Mesendoderm (in vitro differentiated cells): ENCODE results near the gene HSD17B11.
A peak's percentile ranks its signal among the peaks of the same experiment; 100 is the strongest.

Experiments
- DNase-seq: peaks from one replicate; pipeline ENCODE4 v3.0.0; 2013
- H2AK5ac ChIP-seq: 2 replicates; pipeline ENCODE4 v1.6.1; 2013; ENCODE audit warnings: low read length, inconsistent platforms
- H2BK120ac ChIP-seq: 2 replicates; pipeline ENCODE4 v1.6.1; 2013; ENCODE audit warnings: low read depth, mild to moderate bottlenecking, low read length, moderate library complexity, mixed read lengths
- H2BK15ac ChIP-seq: replicated peaks from 2 replicates; pipeline ENCODE4 v1.6.1; 2013; ENCODE audit warnings: low read depth, mild to moderate bottlenecking, moderate library complexity
- H2BK5ac ChIP-seq: 2 replicates; pipeline ENCODE4 v1.6.1; 2013; ENCODE audit warnings: low read length, inconsistent platforms
- H3K18ac ChIP-seq: 2 replicates; pipeline ENCODE4 v1.6.1; 2013; ENCODE audit warnings: mild to moderate bottlenecking, low read length, mixed read lengths
- H3K23ac ChIP-seq: one replicate; pipeline ENCODE4 v1.6.1; 2013; ENCODE audit warnings: low read length
- H3K27ac ChIP-seq: 2 replicates; pipeline ENCODE4 v1.5.1; 2013; ENCODE audit warnings: low read depth, mild to moderate bottlenecking, inconsistent platforms, low read length, moderate library complexity
- H3K27me3 ChIP-seq: 2 replicates; pipeline ENCODE4 v1.6.1; 2013; ENCODE audit warnings: low read length, control low read depth, mild to moderate bottlenecking, inconsistent platforms; ENCODE audit not compliant: insufficient read depth, poor library complexity
- H3K36me3 ChIP-seq: 2 replicates; pipeline ENCODE4 v1.6.1; 2013; ENCODE audit warnings: low read length, inconsistent platforms; ENCODE audit not compliant: control insufficient read depth, insufficient read depth
- H3K4ac ChIP-seq: one replicate; pipeline ENCODE4 v1.6.1; 2013; ENCODE audit warnings: low read depth, mild to moderate bottlenecking, low read length, moderate library complexity
- H3K4me1 ChIP-seq: 2 replicates; pipeline ENCODE4 v1.6.1; 2013; ENCODE audit warnings: low read depth, low read length, inconsistent platforms; ENCODE audit not compliant: control insufficient read depth
- H3K4me2 ChIP-seq: 2 replicates; pipeline ENCODE4 v1.6.1; 2013; ENCODE audit warnings: low read length
- H3K4me3 ChIP-seq: 2 replicates; pipeline ENCODE4 v1.5.1; 2013; ENCODE audit warnings: mild to moderate bottlenecking, low read length
- H3K56ac ChIP-seq: one replicate; pipeline ENCODE4 v1.6.1; 2013; ENCODE audit warnings: low read length
- H3K79me1 ChIP-seq: 2 replicates; pipeline ENCODE4 v1.6.1; 2013; ENCODE audit warnings: low read length, inconsistent platforms
- H3K79me2 ChIP-seq: 2 replicates; pipeline ENCODE4 v1.6.1; 2013; ENCODE audit warnings: mild to moderate bottlenecking, low read length; ENCODE audit not compliant: control insufficient read depth, insufficient read depth
- H3K9ac ChIP-seq: 2 replicates; pipeline ENCODE4 v1.6.1; 2013; ENCODE audit warnings: low read length, inconsistent platforms
- H4K5ac ChIP-seq: one replicate; pipeline ENCODE4 v1.6.1; 2013; ENCODE audit warnings: low read length
- H4K8ac ChIP-seq: one replicate; pipeline ENCODE4 v1.6.1; 2013; ENCODE audit warnings: low read depth, mild to moderate bottlenecking, control low read depth, low read length, moderate library complexity
- WGBS: extraction: QIAGEN DNeasy Blood & Tissue Kit; methylation state at CpG from one replicate; pipeline ENCODE4 v1.1.7; 2013; ENCODE audit warnings: low lambda C conversion rate, missing lambda C conversion rate; ENCODE audit not compliant: insufficient coverage; ENCODE audit errors: extremely low coverage; 5-methylcytosine and 5-hydroxymethylcytosine counted together

The HSD17B11 gene

GRCh38 chr4:87363552-87363951 is 27.4 kb downstream of the HSD17B11 start:
- no peak overlapping the region for H4K5ac ChIP-seq
- H2AK5ac ChIP-seq, result no peak overlapping the region
- no peak overlapping the region for H2BK15ac ChIP-seq
- H3K4me1 ChIP-seq, result no peaks in the 10 kb centered on the region
- no peaks in the 10 kb centered on the region for H3K27me3 ChIP-seq
- WGBS, result no CpG with 5 or more reads among the region's 2 CpGs
- H2BK120ac ChIP-seq, result no peak overlapping the region
- H3K36me3 ChIP-seq, result no peaks in the 10 kb centered on the region
- no peak overlapping the region for H3K9ac ChIP-seq
- H3K4me2 ChIP-seq, result no peak overlapping the region
- no peak overlapping the region for H3K27ac ChIP-seq
- no peak overlapping the region for H2BK5ac ChIP-seq
- DNase-seq, result no peak
- H3K79me2 ChIP-seq, result no peaks in the 10 kb centered on the region
- no peak overlapping the region for H3K4me3 ChIP-seq
- H3K4ac ChIP-seq, result no peak overlapping the region
- H4K8ac ChIP-seq, result no peak overlapping the region
- H3K23ac ChIP-seq, result no peak overlapping the region
- no peak overlapping the region for H3K18ac ChIP-seq
- H3K56ac ChIP-seq, result no peak overlapping the region
- H3K79me1 ChIP-seq, result no peaks in the 10 kb centered on the region

DNA sequence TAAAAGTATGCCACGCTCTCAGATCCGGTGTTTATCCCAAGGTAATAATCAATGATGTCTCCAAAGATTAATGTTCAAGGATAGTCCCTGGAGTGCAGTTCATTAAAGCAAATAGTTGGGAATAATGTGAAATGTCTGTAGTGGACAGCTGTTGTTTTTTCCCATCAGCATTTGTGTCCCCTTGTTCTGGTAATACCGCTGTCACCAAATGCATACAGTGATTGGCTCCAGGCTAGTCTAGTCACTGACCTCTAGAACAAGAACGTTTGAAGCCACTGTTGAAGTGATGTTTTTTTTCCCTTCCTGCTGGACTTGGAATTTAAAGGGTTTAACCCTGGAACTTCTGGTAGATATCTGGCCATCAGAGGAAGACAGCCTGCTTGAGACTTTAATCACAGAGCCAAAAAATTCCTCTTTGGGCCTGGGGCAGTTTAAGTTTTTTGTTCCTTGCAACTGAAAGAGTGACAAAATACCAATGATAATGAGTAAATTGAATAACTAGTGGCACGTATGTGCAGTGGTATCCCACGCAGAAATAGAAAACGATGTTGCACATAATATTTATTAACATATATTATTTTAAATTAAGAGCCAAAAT is 30.6 kb downstream of the HSD17B11 start:
- Histone ChIP-seq H3K18ac (no peak overlapping the region), H2BK120ac (no peak overlapping the region), H3K27me3 (no peaks in the 10 kb centered on the region), H3K27ac (no peak overlapping the region), H3K9ac (no peak overlapping the region), H3K79me1 (no peaks in the 10 kb centered on the region), H3K4ac (no peak overlapping the region), H2BK15ac (no peak overlapping the region), H3K4me2 (no peak overlapping the region), H4K5ac (no peak overlapping the region), H3K79me2 (no peaks in the 10 kb centered on the region), H3K56ac (no peak overlapping the region), H2BK5ac (no peak overlapping the region), H2AK5ac (no peak overlapping the region), H3K4me1 (no peaks in the 10 kb centered on the region), H3K4me3 (no peak overlapping the region), H4K8ac (no peak overlapping the region), H3K36me3 (no peaks in the 10 kb centered on the region), H3K23ac (no peak overlapping the region)
- peak; percentile 6 for DNase-seq
- no CpG with 5 or more reads among the region's 7 CpGs for WGBS

GRCh38 chr4:87359258-87359657 is 31.7 kb downstream of the HSD17B11 start:
- Histone ChIP-seq H3K4me3 (no peak overlapping the region), H3K4ac (no peak overlapping the region), H3K4me1 (no peaks in the 10 kb centered on the region), H2BK5ac (no peak overlapping the region), H3K23ac (no peak overlapping the region), H3K9ac (no peak overlapping the region), H3K18ac (no peak overlapping the region), H3K4me2 (no peak overlapping the region), H3K56ac (no peak overlapping the region), H3K79me1 (no peaks in the 10 kb centered on the region), H2BK120ac (no peak overlapping the region), H3K27me3 (no peaks in the 10 kb centered on the region), H4K5ac (no peak overlapping the region), H3K36me3 (no peaks in the 10 kb centered on the region), H4K8ac (no peak overlapping the region), H3K27ac (no peak overlapping the region), H3K79me2 (no peaks in the 10 kb centered on the region), H2AK5ac (no peak overlapping the region), H2BK15ac (no peak overlapping the region)
- WGBS, result no CpG with 5 or more reads among the region's 4 CpGs
- DNase-seq, result no peak

DNA sequence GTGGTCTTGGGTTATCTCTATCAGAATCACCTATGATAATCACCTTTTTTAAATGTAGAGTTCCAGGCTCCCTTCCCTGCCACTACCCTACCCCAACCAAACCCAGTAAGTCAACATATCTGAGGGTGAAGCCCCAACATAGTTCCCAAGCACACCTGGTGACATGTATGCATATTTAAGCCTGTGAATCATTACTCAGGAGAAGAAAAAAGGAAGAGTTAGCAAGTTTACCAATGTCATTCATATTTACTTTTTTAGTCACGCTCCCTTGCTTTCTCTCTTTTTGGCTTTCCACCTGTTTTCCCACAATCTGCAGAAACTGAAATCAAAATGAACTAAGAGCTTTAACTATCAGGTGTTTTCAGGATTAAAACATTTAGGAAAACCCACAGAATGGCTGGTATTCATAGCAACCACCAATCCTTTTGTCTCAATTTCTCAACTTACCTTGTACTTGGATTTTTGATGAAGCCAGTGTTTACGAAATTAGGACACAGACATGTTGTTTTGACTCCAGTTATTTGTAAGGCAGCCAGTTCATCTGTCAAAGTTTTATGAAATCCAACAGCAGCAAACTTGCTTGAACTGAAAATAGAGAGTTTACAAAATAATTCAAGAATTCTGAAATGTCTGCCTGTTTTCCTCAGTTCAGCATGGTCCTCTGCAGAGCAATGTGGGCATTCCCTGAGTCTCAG is 34.0 kb downstream of the HSD17B11 start:
- Histone ChIP-seq H3K36me3 (no peaks in the 10 kb centered on the region), H3K4me3 (no peak overlapping the region), H3K79me1 (no peaks in the 10 kb centered on the region), H3K18ac (no peak overlapping the region), H3K9ac (no peak overlapping the region), H3K27ac (no peak overlapping the region), H2BK15ac (no peak overlapping the region), H3K4me1 (no peaks in the 10 kb centered on the region), H3K79me2 (no peaks in the 10 kb centered on the region), H4K5ac (no peak overlapping the region), H2BK5ac (no peak overlapping the region), H2AK5ac (no peak overlapping the region), H3K27me3 (no peaks in the 10 kb centered on the region), H4K8ac (no peak overlapping the region), H2BK120ac (no peak overlapping the region), H3K56ac (no peak overlapping the region), H3K4me2 (no peak overlapping the region), H3K4ac (no peak overlapping the region), H3K23ac (no peak overlapping the region)
- peak; percentile 36 for DNase-seq
- WGBS, result no CpG with 5 or more reads among the region's 2 CpGs

DNA sequence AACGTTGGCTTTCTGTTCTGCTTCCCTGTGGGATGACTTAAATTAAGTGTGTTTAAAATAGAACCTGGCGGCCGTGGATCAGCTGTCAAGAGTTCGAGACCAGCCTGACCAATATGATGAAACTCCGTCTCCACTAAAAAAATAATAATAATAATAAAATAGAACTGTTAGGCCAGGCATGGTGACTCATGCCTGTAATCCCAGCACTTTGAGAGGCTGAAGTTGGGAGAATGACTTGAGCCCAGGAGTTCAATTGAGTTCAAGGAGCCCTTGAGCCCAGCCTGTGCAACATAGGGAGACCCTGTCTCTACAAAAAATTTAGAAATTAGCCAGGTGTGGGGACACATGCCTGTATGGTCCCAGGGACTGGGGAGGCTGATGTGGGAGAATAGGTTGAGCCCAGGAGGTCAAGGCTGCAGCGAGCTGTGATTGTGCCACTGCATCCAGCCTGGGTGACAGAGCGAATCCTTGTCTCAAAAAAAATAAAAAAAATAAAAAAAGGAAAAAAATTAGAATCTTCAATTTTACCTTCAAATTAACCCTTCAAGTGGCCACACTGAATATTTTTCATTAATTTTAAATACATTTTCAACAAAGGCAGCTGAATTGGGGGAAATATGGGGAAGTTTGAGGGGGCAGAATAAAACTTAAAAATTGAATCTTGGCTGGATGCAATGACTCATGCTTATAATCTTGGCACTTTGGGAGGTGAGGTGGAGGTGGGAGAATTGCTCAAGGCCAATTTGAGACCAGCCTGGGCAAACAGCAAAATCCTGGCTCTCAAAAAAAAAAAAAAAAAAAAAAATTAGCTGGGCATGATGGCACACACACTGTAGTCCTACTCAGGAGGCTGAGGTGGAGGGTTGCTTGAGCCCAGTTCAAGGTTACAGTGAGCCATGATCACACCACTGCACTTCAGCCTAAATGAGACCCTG is 36.6 kb downstream of the HSD17B11 start:
- Histone ChIP-seq H3K4ac (no peak overlapping the region), H3K36me3 (no peaks in the 10 kb centered on the region), H3K79me1 (no peaks in the 10 kb centered on the region), H2BK120ac (no peak overlapping the region), H3K4me3 (no peak overlapping the region), H3K4me1 (no peaks in the 10 kb centered on the region), H3K4me2 (no peak overlapping the region), H2BK5ac (no peak overlapping the region), H3K9ac (no peak overlapping the region), H4K5ac (no peak overlapping the region), H3K56ac (no peak overlapping the region), H3K18ac (no peak overlapping the region), H3K27me3 (no peaks in the 10 kb centered on the region), H2AK5ac (no peak overlapping the region), H3K27ac (no peak overlapping the region), H2BK15ac (no peak overlapping the region), H3K23ac (no peak overlapping the region), H4K8ac (no peak overlapping the region), H3K79me2 (no peaks in the 10 kb centered on the region)
- no peak for DNase-seq
- WGBS, result no CpG with 5 or more reads among the region's 7 CpGs
